K562 (cell line): ENCODE results near the gene HSD17B8. TPM values are rescaled to one million over a fixed set of nuclear protein-coding genes. Genes with fewer than 3 reads are reported as not detected.

Experiments
- ARID4B ChIP-seq: sonication (generic); formaldehyde crosslinking; IDR thresholded peaks from 2 replicates; pipeline ENCODE4 v1.8.0; 2022; ENCODE audit warnings: mild to moderate bottlenecking, missing genetic modification reagents
- CHD4 ChIP-seq: fragments of 200-600 bp; sonication (generic); IDR thresholded peaks from 3 replicates; pipeline ENCODE4 v1.6.1; 2012; ENCODE audit warnings: low read depth, mild to moderate bottlenecking, mixed read lengths, low read length, inconsistent platforms; ENCODE audit not compliant: insufficient read depth, insufficient replicate concordance, poor library complexity, severe bottlenecking
- GATAD2B ChIP-seq: fragments of 450-650 bp; IDR thresholded peaks from 2 replicates; pipeline ENCODE4 v1.6.1; 2017; ENCODE audit warnings: mild to moderate bottlenecking, borderline replicate concordance
- KAT2B ChIP-seq: IDR thresholded peaks from one replicate; pipeline ENCODE4 v1.6.1; 2012; ENCODE audit warnings: low read depth, mild to moderate bottlenecking, control low read depth, inconsistent platforms, low read length, moderate library complexity
- MAX ChIP-seq: sonication (generic); formaldehyde crosslinking; IDR thresholded peaks from 2 replicates; pipeline ENCODE4 v1.9.0; 2022; ENCODE audit warnings: mild to moderate bottlenecking, missing genetic modification reagents
- ZFX ChIP-seq: sonication (generic); formaldehyde crosslinking; IDR thresholded peaks from 2 replicates; pipeline ENCODE4 v1.8.0; 2022; ENCODE audit warnings: mild to moderate bottlenecking, missing genetic modification reagents, moderate library complexity
- ZNF184 ChIP-seq: sonication (generic); formaldehyde crosslinking; IDR thresholded peaks from 2 replicates; pipeline ENCODE4 v1.5.0; 2020; ENCODE audit warnings: missing genetic modification reagents
- ZNF24 ChIP-seq: fragments of 450-650 bp; IDR thresholded peaks from 2 replicates; pipeline ENCODE4 v1.6.1; 2016
- ZNF384 ChIP-seq: IDR thresholded peaks from 2 replicates; pipeline ENCODE4 v1.6.1; 2012; ENCODE audit warnings: low read depth, low read length, improper control_type of control experiment
- ZNF766 ChIP-seq: fragments of 200-800 bp; sonication (Bioruptor generic); conservative IDR thresholded peaks from 2 replicates; pipeline ENCODE4 v1.6.1; 2016; ENCODE audit warnings: missing genetic modification characterization, missing compliant biosample characterization
- ZNF79 ChIP-seq: fragments of 250-450 bp; sonication (Bioruptor Pico); IDR thresholded peaks from 2 replicates; pipeline ENCODE4 v1.4.0; 2020; ENCODE audit warnings: low read depth, mild to moderate bottlenecking, moderate library complexity
- polyA plus RNA-seq, 8 experiments: library from polyadenylated mRNA; depleted of rRNA in 4 of 8; stranded (reverse) in 5 of 8; unstranded in 3 of 8; fragments of >200 nt; fragmentation: Nextera tagmentation in 2 of 8; fragmentation: Illumina TruSeq in 1 of 8; extraction: Ambion mirVana in 2 of 8; extraction: Trizol in 1 of 8; gene quantifications; 2 replicates each; pipeline versions ENCODE4 v1.2.1 to v1.2.3, GENCODE V29; 2011 to 2014; ENCODE audit warnings: inconsistent platforms in 1 of 8, missing spikeins in 1 of 8
- total RNA-seq, 7 experiments: library from RNA; depleted of rRNA in 6 of 7; stranded (reverse); fragments of >200 nt in 6 of 7; fragmentation: Illumina TruSeq in 2 of 7; extraction: Trizol in 2 of 7; gene quantifications; 2 replicates each; pipeline versions ENCODE4 v1.2.1 to v1.2.3, GENCODE V29; 2011 to 2021; ENCODE audit warnings: low replicate concordance in 1 of 7
- TF ChIP-seq, protein P1 (sequence below): sonication (generic); formaldehyde crosslinking; IDR thresholded peaks from 2 replicates; pipeline ENCODE4 v1.8.0; 2022; ENCODE audit warnings: mild to moderate bottlenecking, low read depth, missing genetic modification reagents
- TF ChIP-seq, protein P2 (sequence below), 2 experiments: fragments of 450-650 bp; IDR thresholded peaks; 2 replicates each; pipeline ENCODE4 v1.6.1; 2018; ENCODE audit warnings: mild to moderate bottlenecking in 2 of 2, low read depth in 1 of 2; ENCODE audit not compliant: partially characterized antibody in 2 of 2
- TF ChIP-seq, protein P3 (sequence below): sonication (generic); formaldehyde crosslinking; IDR thresholded peaks from 2 replicates; pipeline ENCODE4 v1.4.0; 2020; ENCODE audit warnings: mild to moderate bottlenecking, missing genetic modification reagents

The HSD17B8 gene
- total and polyA plus RNA-seq, 9 of the 15 experiments (the other 6 are each of a cell fraction or from before 2014, with no cell fraction given), result 3.7 to 35.2 (median 14.2) TPM

DNA sequence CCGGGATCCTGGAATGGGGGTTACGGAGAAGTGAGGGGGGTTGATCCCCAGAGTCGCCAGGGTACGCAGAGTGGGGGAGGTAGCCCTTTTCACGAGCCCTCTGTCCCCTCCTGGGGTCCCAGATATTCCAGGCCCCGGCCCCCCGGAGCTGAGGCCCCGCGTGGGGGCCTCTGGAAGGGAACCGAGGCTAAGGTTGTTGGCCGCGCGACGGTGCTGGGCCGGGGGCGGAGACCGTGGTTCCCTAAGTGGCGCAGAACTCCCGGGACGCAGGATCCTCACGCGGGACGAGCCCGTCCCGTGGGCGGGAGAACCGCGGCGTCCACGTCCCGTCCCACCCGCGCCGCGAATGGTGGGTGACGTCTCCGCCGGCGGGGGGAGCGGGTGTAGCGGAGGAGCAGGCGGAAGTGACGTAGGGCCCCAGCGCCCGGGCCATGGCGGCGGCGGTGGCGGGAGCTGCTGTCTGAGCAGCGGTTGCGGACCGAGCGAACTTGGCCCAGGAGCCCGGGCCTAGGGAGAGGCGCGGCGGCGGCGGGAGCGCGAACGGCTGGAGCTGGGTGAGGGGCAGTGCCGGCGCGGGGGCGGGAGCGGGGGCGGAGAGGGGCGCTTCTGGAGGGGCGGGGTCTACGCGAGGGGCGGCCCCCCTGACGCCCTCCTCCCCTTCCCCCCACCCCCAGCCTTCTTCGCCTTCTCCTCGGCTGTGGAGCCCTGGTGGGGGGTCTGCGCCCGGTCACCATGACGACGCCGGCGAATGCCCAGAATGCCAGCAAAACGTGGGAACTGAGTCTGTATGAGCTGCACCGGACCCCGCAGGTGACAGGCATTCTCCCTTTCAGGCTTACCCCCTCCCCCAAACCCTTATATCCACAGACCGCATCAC, 3.9 kb downstream of the HSD17B8 start, which contains the start of gene RING1 (continued):
- TF ChIP-seq, protein P1, sequence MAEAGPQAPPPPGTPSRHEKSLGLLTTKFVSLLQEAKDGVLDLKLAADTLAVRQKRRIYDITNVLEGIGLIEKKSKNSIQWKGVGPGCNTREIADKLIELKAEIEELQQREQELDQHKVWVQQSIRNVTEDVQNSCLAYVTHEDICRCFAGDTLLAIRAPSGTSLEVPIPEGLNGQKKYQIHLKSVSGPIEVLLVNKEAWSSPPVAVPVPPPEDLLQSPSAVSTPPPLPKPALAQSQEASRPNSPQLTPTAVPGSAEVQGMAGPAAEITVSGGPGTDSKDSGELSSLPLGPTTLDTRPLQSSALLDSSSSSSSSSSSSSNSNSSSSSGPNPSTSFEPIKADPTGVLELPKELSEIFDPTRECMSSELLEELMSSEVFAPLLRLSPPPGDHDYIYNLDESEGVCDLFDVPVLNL, result peak; percentile 70; the same call in 1 of the 2 replicates
- TF ChIP-seq ZNF184 (CRISPR knock-in tag), result no peak
- no peak for TF ChIP-seq ZNF79 (CRISPR knock-in tag)
- 0 out of 2 replicates have a peak, but pooled peaks have one; percentile 48 for TF ChIP-seq ZNF766
- peak; percentile 95 for TF ChIP-seq ARID4B (CRISPR knock-in tag)
- peak; percentile 9; the same call in 1 of the 2 replicates for TF ChIP-seq ZNF24
- TF ChIP-seq, protein P2, sequence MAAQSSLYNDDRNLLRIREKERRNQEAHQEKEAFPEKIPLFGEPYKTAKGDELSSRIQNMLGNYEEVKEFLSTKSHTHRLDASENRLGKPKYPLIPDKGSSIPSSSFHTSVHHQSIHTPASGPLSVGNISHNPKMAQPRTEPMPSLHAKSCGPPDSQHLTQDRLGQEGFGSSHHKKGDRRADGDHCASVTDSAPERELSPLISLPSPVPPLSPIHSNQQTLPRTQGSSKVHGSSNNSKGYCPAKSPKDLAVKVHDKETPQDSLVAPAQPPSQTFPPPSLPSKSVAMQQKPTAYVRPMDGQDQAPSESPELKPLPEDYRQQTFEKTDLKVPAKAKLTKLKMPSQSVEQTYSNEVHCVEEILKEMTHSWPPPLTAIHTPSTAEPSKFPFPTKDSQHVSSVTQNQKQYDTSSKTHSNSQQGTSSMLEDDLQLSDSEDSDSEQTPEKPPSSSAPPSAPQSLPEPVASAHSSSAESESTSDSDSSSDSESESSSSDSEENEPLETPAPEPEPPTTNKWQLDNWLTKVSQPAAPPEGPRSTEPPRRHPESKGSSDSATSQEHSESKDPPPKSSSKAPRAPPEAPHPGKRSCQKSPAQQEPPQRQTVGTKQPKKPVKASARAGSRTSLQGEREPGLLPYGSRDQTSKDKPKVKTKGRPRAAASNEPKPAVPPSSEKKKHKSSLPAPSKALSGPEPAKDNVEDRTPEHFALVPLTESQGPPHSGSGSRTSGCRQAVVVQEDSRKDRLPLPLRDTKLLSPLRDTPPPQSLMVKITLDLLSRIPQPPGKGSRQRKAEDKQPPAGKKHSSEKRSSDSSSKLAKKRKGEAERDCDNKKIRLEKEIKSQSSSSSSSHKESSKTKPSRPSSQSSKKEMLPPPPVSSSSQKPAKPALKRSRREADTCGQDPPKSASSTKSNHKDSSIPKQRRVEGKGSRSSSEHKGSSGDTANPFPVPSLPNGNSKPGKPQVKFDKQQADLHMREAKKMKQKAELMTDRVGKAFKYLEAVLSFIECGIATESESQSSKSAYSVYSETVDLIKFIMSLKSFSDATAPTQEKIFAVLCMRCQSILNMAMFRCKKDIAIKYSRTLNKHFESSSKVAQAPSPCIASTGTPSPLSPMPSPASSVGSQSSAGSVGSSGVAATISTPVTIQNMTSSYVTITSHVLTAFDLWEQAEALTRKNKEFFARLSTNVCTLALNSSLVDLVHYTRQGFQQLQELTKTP (IDR thresholded peaks at IDR 0.05; ENCODE audit: low read depth in 1 of 2, partially characterized antibody in 2 of 2), result no peak
- no peak for TF ChIP-seq CHD4
- TF ChIP-seq ZNF384, result no peak
- TF ChIP-seq ZFX (CRISPR knock-in tag), result peak; percentile 96
- peak; percentile 100 for TF ChIP-seq GATAD2B
- peak; percentile 59 for TF ChIP-seq MAX (CRISPR knock-in tag)
- TF ChIP-seq, protein P3, sequence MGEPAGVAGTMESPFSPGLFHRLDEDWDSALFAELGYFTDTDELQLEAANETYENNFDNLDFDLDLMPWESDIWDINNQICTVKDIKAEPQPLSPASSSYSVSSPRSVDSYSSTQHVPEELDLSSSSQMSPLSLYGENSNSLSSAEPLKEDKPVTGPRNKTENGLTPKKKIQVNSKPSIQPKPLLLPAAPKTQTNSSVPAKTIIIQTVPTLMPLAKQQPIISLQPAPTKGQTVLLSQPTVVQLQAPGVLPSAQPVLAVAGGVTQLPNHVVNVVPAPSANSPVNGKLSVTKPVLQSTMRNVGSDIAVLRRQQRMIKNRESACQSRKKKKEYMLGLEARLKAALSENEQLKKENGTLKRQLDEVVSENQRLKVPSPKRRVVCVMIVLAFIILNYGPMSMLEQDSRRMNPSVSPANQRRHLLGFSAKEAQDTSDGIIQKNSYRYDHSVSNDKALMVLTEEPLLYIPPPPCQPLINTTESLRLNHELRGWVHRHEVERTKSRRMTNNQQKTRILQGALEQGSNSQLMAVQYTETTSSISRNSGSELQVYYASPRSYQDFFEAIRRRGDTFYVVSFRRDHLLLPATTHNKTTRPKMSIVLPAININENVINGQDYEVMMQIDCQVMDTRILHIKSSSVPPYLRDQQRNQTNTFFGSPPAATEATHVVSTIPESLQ (CRISPR knock-in tag), result no peak; the same call in 1 of the 2 replicates
- no peak for TF ChIP-seq KAT2B
